Measurements from ENCODE around the gene MAN1C1. TPM values are rescaled to one million over a fixed set of nuclear protein-coding genes. Genes with fewer than 3 reads are reported as not detected.

Gene MAN1C1
- total and polyA plus RNA-seq, 2 donors (not counting 1 experiment from before 2014, with no cell fraction given), result 0.31 to 0.89 TPM

DNA sequence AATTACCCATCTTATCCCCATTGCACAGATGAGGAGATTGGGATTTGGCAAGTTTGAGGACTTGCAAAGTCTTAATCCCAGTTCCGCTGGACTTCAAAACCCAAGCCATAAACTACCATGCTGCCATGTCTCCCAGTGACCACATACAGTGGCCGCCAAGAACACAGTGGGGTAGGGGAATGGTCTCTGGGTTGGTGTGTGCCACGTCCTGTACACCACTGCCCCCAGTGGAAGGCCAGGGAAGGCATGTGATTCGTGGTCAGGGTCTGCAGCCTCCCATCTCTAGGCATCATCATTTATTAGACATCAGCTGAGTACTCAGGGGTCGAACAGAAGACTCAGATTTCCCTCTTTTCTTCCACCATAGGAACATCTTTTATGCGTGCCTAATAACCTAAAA, 76.0 kb downstream of the MAN1C1 start:
- Histone ChIP-seq H3K9ac (ENCODE audit: low read length) (no peak overlapping the region), H3K27ac (ENCODE audit: low read length in 2 of 2) (no peak overlapping the region), H3K9me3 (ENCODE audit: control extremely low read depth in 1 of 3, control insufficient read depth in 2 of 3, insufficient read depth in 1 of 3, low read length in 2 of 3) (no peaks in the 10 kb centered on the region), H2AFZ (ENCODE audit: insufficient read depth, low read depth, low read length, poor library complexity, severe bottlenecking) (no peak overlapping the region), H3K36me3 (replicated peaks in 1 of 2; ENCODE audit: control extremely low read depth in 1 of 2, control insufficient read depth in 1 of 2, extremely low read depth in 1 of 2, insufficient read depth in 2 of 2, low read length in 1 of 2) (no peaks in the 10 kb centered on the region), H3K79me2 (ENCODE audit: control insufficient read depth, insufficient read depth, low read length) (no peaks in the 10 kb centered on the region), H3K4me3 (ENCODE audit: control extremely low read depth in 1 of 5, extremely low read depth in 1 of 5, insufficient read depth in 1 of 5, low read depth in 2 of 5, low read length in 4 of 5) (no peak overlapping the region), H4K20me1 (ENCODE audit: control insufficient read depth, insufficient read depth, low read length, poor library complexity, severe bottlenecking) (no peaks in the 10 kb centered on the region), H3K4me1 (ENCODE audit: control insufficient read depth in 2 of 2, insufficient read depth in 2 of 2, low read length in 2 of 2) (no peaks in the 10 kb centered on the region), H3K27me3 (replicated peaks in 1 of 4; ENCODE audit: control extremely low read depth in 1 of 4, control insufficient read depth in 3 of 4, insufficient read depth in 4 of 4, low read length in 3 of 4) (peaks cover 0 to 5% (median 0%) of the 10 kb centered on the region in 4 experiments), H3K4me2 (replicated peaks; ENCODE audit: low read depth, low read length, poor library complexity, severe bottlenecking) (no peak overlapping the region)
- H3K9me3 Mint-ChIP-seq (ENCODE audit: insufficient read depth), result no peaks in the 10 kb centered on the region
- no peak overlapping the region for H3K27ac Mint-ChIP-seq
- TF ChIP-seq EZH2 (IDR thresholded peaks at IDR 0.05; ENCODE audit: borderline replicate concordance, insufficient read depth, low read depth, low read length, poor library complexity, severe bottlenecking), result no peak
- TF ChIP-seq, protein P1, sequence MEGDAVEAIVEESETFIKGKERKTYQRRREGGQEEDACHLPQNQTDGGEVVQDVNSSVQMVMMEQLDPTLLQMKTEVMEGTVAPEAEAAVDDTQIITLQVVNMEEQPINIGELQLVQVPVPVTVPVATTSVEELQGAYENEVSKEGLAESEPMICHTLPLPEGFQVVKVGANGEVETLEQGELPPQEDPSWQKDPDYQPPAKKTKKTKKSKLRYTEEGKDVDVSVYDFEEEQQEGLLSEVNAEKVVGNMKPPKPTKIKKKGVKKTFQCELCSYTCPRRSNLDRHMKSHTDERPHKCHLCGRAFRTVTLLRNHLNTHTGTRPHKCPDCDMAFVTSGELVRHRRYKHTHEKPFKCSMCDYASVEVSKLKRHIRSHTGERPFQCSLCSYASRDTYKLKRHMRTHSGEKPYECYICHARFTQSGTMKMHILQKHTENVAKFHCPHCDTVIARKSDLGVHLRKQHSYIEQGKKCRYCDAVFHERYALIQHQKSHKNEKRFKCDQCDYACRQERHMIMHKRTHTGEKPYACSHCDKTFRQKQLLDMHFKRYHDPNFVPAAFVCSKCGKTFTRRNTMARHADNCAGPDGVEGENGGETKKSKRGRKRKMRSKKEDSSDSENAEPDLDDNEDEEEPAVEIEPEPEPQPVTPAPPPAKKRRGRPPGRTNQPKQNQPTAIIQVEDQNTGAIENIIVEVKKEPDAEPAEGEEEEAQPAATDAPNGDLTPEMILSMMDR (IDR thresholded peaks at IDR 0.05), result peak; percentile 48
- DNase-seq (peak; percentile 28), ATAC-seq (ENCODE audit: low read depth) (no peak)
- peaks cover 16% of the 10 kb centered on the region for H3K27me3 Mint-ChIP-seq
- no peaks in the 10 kb centered on the region for H3K4me1 Mint-ChIP-seq
- 55% methylated on average over 3 of the region's 6 CpGs for WGBS (ENCODE audit: insufficient coverage)
- no peak overlapping the region for H3K4me3 Mint-ChIP-seq
- POLR2A ChIA-PET, result no interaction called here
- intact Hi-C loops (cut with micrococcal nuclease), result loop anchor here (2.0 kb wide), 1 partner anchor 188 kb away; no protein-coding TSS in a partner anchor
- CTCF ChIA-PET, result interaction anchor here (0.9 to 1.8 kb wide), 4 partner anchors 84 to 193 kb away, joined by 3 to 10 read pairs (median 4); no protein-coding TSS in a partner anchor

DNA sequence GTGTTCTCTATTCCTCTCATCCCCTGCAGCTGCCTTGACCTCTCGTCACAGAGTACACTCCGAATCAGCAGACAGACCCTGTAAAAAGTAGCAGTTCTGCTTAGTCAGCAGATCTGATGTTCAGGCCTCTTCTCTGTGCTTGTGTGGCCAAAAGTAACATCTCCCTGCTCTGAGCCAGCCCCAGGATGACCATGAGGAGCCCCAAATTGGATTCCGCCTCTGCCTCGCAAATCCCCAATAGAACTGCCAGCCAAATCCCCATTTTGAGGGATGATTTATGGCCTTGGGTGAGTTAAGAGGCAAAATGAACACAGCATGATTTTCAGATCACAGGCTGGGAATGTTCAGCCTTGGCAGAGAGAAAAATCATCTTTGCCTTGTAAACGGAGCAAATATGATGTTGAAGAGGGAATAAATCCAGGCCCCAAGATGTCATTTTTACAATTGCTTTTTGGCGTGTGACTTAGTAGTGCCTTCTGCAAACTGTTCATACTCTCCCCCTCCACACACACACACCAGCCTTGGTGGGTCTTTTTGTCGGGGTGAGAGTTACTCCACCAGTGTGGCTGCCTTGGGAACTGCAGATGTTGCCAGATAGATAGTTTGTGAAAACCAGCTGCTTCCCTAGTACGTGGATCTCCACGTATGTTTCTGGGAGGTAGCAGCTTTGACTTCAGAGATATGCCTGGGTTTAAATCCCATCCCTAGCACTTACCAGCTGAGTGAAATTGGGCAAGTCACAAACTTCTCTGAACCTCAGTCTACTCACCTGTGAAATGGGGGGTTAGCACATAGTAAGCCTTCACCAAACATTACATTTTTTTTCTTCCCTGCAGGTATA, 77.8 kb downstream of the MAN1C1 start:
- no CpG with 5 or more reads among the region's 9 CpGs for WGBS (ENCODE audit: insufficient coverage)
- no peak overlapping the region for H3K27ac Mint-ChIP-seq
- Histone ChIP-seq H3K4me2 (replicated peaks; ENCODE audit: low read depth, low read length, poor library complexity, severe bottlenecking) (no peak overlapping the region), H3K4me3 (ENCODE audit: control extremely low read depth in 1 of 5, extremely low read depth in 1 of 5, insufficient read depth in 1 of 5, low read depth in 2 of 5, low read length in 4 of 5) (no peak overlapping the region), H4K20me1 (ENCODE audit: control insufficient read depth, insufficient read depth, low read length, poor library complexity, severe bottlenecking) (no peaks in the 10 kb centered on the region), H2AFZ (ENCODE audit: insufficient read depth, low read depth, low read length, poor library complexity, severe bottlenecking) (no peak overlapping the region), H3K27me3 (replicated peaks in 1 of 4; ENCODE audit: control extremely low read depth in 1 of 4, control insufficient read depth in 3 of 4, insufficient read depth in 4 of 4, low read length in 3 of 4) (peaks cover 0 to 4% (median 0%) of the 10 kb centered on the region in 4 experiments), H3K36me3 (replicated peaks in 1 of 2; ENCODE audit: control extremely low read depth in 1 of 2, control insufficient read depth in 1 of 2, extremely low read depth in 1 of 2, insufficient read depth in 2 of 2, low read length in 1 of 2) (no peaks in the 10 kb centered on the region), H3K9ac (ENCODE audit: low read length) (no peak overlapping the region), H3K4me1 (ENCODE audit: control insufficient read depth in 2 of 2, insufficient read depth in 2 of 2, low read length in 2 of 2) (no peaks in the 10 kb centered on the region), H3K79me2 (ENCODE audit: control insufficient read depth, insufficient read depth, low read length) (no peaks in the 10 kb centered on the region), H3K9me3 (ENCODE audit: control extremely low read depth in 1 of 3, control insufficient read depth in 2 of 3, insufficient read depth in 1 of 3, low read length in 2 of 3) (no peaks in the 10 kb centered on the region), H3K27ac (ENCODE audit: low read length in 2 of 2) (no peak overlapping the region)
- ChIA-PET POLR2A (no interaction called here), CTCF (no interaction called here)
- TF ChIP-seq, protein P1 (IDR thresholded peaks at IDR 0.05), result no peak
- no peak for TF ChIP-seq EZH2 (IDR thresholded peaks at IDR 0.05; ENCODE audit: borderline replicate concordance, insufficient read depth, low read depth, low read length, poor library complexity, severe bottlenecking)
- intact Hi-C loops (cut with micrococcal nuclease), result no loop called here
- DNase-seq, result no peak
- H3K9me3 Mint-ChIP-seq (ENCODE audit: insufficient read depth), result no peaks in the 10 kb centered on the region
- ATAC-seq (ENCODE audit: low read depth), result no peak
- H3K4me1 Mint-ChIP-seq, result no peaks in the 10 kb centered on the region
- H3K27me3 Mint-ChIP-seq, result peaks cover 20% of the 10 kb centered on the region
- H3K4me3 Mint-ChIP-seq, result no peak overlapping the region
